ENCODE results near the gene DOCK8. TPM values are rescaled to one million over a fixed set of nuclear protein-coding genes. Genes with fewer than 3 reads are reported as not detected.
"Not testable (repeated sequence)": the region's sequence is repeated elsewhere in the genome, so short reads cannot be mapped to it uniquely, and the experiment has no call there.

Gene DOCK8
- total and polyA plus RNA-seq, 2 donors from 2014 or later: 5.0 to 46.5 TPM

- no peak for FAIRE-seq
These were observed 192.4 kb downstream of the DOCK8 start for GRCh38 chr9:406886-407654.

DNA sequence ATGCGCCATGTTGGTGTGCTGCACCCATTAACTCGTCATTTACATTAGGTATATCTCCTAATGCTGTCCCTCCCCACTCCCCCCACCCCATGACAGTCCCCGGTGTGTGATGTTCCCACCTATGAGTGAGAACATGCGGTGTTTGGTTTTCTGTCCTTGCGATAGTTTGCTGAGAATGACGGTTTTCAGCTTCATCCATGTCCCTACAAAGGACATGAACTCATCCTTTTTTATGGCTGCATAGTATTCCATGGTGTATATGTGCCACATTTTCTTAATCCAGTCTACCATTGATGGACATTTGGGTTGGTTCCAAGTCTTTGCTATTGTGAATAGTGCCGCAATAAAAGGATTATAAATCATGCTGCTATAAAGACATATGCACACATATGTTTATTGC lies 195.0 kb downstream of the DOCK8 start:
- intact Hi-C loops (cut with DNase I); H3K4me3 ChIP-seq (ENCODE audit: low read length in 3 of 3); FAIRE-seq; H3K36me3 ChIP-seq (ENCODE audit: control insufficient read depth in 2 of 3, insufficient read depth in 3 of 3, low read length in 3 of 3); H3K4me1 ChIP-seq (ENCODE audit: control insufficient read depth in 2 of 3, insufficient read depth in 2 of 3, low read depth in 1 of 3, low read length in 3 of 3); H3K27ac ChIP-seq (ENCODE audit: low read depth in 2 of 2, low read length in 2 of 2); H3K9me3 ChIP-seq (ENCODE audit: control insufficient read depth in 2 of 3, insufficient read depth in 1 of 3, low read length in 3 of 3); H3K27me3 ChIP-seq (ENCODE audit: control insufficient read depth, insufficient read depth, low read length); DNase-seq; H3K9ac ChIP-seq (ENCODE audit: low read length in 3 of 3): not testable (repeated sequence)

More at GRCh38 chr9:406886-407654, 192.4 kb downstream of the DOCK8 start:
- peak; percentile 4 for TF ChIP-seq CTCF (IDR thresholded peaks at IDR 0.05; ENCODE audit: borderline replicate concordance, extremely low read depth, insufficient read depth)
- H3K4me1 ChIP-seq (ENCODE audit: control insufficient read depth in 2 of 3, insufficient read depth in 2 of 3, low read depth in 1 of 3, low read length in 3 of 3): no peaks in the 10 kb centered on the region
- no peak overlapping the region for H3K9ac ChIP-seq (ENCODE audit: low read length in 3 of 3)
- no peak overlapping the region for H3K4me3 ChIP-seq (ENCODE audit: low read length in 3 of 3)
- no peak overlapping the region for H3K27ac ChIP-seq (ENCODE audit: low read depth in 2 of 2, low read length in 2 of 2)
- no peaks in the 10 kb centered on the region for H3K9me3 ChIP-seq (ENCODE audit: control insufficient read depth in 2 of 3, insufficient read depth in 1 of 3, low read length in 3 of 3)
- H3K36me3 ChIP-seq (ENCODE audit: control insufficient read depth in 2 of 3, insufficient read depth in 3 of 3, low read length in 3 of 3): peaks cover 0 to 4% (median 0%) of the 10 kb centered on the region in 3 donors
- peak in 1 of 5 donors; percentile 40 for DNase-seq
- no peaks in the 10 kb centered on the region for H3K27me3 ChIP-seq (ENCODE audit: control insufficient read depth, insufficient read depth, low read length)
- intact Hi-C loops (cut with DNase I): no loop called here

- Histone ChIP-seq H3K9me3 (ENCODE audit: control insufficient read depth in 2 of 3, insufficient read depth in 1 of 3, low read length in 3 of 3) (no peaks in the 10 kb centered on the region), H3K9ac (ENCODE audit: low read length in 3 of 3) (no peak overlapping the region), H3K27ac (ENCODE audit: low read depth in 2 of 2, low read length in 2 of 2) (no peak overlapping the region), H3K36me3 (ENCODE audit: control insufficient read depth in 2 of 3, insufficient read depth in 3 of 3, low read length in 3 of 3) (no peaks in the 10 kb centered on the region), H3K27me3 (ENCODE audit: control insufficient read depth, insufficient read depth, low read length) (no peaks in the 10 kb centered on the region), H3K4me3 (ENCODE audit: low read length in 3 of 3) (no peak overlapping the region), H3K4me1 (ENCODE audit: control insufficient read depth in 2 of 3, insufficient read depth in 2 of 3, low read depth in 1 of 3, low read length in 3 of 3) (peaks cover 0 to 3% (median 0%) of the 10 kb centered on the region in 3 donors)
- DNase-seq: no peak
- no peak for TF ChIP-seq CTCF (IDR thresholded peaks at IDR 0.05; ENCODE audit: borderline replicate concordance, extremely low read depth, insufficient read depth)
- intact Hi-C loops (cut with DNase I): no loop called here
- FAIRE-seq: no peak
These were observed 199.9 kb downstream of the DOCK8 start for GRCh38 chr9:414595-414994.

- H3K9ac ChIP-seq (ENCODE audit: low read length in 3 of 3): no peak overlapping the region
- H3K27me3 ChIP-seq (ENCODE audit: control insufficient read depth, insufficient read depth, low read length): no peaks in the 10 kb centered on the region
- no peak for FAIRE-seq
- no peaks in the 10 kb centered on the region for H3K9me3 ChIP-seq (ENCODE audit: control insufficient read depth in 2 of 3, insufficient read depth in 1 of 3, low read length in 3 of 3)
- H3K4me3 ChIP-seq (ENCODE audit: low read length in 3 of 3): no peak overlapping the region
- peaks cover 0 to 8% (median 0%) of the 10 kb centered on the region in 3 donors for H3K36me3 ChIP-seq (ENCODE audit: control insufficient read depth in 2 of 3, insufficient read depth in 3 of 3, low read length in 3 of 3)
- TF ChIP-seq CTCF (IDR thresholded peaks at IDR 0.05; ENCODE audit: borderline replicate concordance, extremely low read depth, insufficient read depth): no peak
- peaks cover 0 to 7% (median 0%) of the 10 kb centered on the region in 3 donors for H3K4me1 ChIP-seq (ENCODE audit: control insufficient read depth in 2 of 3, insufficient read depth in 2 of 3, low read depth in 1 of 3, low read length in 3 of 3)
- peak in 3 of 5 donors; percentile 30 to 79 (median 58) for DNase-seq
- intact Hi-C loops (cut with DNase I): no loop called here
- H3K27ac ChIP-seq (ENCODE audit: low read depth in 2 of 2, low read length in 2 of 2): no peak overlapping the region
These were observed 205.0 kb downstream of the DOCK8 start for GRCh38 chr9:419571-420171.
